Activated effector memory CD4-positive, alpha-beta T cell treated with Interleukin-2 at 50 U/mL for 16 hours (primary cell): ENCODE results near the gene EYS.
"Not testable (repeated sequence)": the region's sequence is repeated elsewhere in the genome, so short reads cannot be mapped to it uniquely, and the experiment has no call there.

Source experiments
- DNase-seq: peaks from one replicate; pipeline ENCODE4 v3.0.0-alpha.2; 2020

Gene EYS

GRCh38 chr6:64266351-64266821, 1440.6 kb downstream of the EYS start:
- no peak for DNase-seq

DNA sequence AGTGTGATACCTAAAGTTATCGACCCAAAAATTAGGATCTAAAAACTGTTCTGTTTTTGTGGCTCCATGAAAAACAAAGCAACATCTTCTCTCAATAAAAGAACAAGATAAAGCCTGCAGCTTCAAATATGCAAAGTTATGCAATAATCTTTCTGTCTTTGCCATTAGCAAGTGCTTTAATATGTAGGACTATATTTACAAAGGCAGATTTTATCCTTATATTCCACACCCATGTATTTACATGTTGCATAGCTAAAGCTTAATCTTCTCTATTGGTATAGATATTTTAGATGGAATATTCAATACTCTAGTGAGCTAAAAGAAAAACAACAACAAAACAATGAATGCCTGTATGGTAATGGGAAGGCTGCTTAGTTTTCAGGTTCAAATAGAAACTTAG, 1443.2 kb downstream of the EYS start:
- DNase-seq = no peak

DNA sequence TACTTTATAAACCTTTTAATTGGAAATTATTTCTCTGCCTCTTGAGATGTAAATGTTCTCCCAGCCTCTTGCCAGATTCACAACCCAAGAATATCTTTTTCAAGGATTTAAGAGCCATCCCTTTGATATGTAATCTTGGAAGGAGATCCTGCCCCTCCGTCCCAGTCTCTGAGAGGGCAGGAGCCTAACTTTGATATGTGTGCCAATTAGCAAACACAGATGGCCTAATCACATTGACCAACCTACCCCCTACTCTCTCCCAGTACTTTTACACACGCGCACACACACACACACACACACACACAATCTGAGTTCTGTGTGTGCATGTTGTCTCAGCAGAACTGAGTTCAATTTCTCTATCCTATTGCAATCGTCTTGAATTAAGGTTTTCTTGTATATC, 1447.7 kb downstream of the EYS start:
- no peak for DNase-seq

DNA sequence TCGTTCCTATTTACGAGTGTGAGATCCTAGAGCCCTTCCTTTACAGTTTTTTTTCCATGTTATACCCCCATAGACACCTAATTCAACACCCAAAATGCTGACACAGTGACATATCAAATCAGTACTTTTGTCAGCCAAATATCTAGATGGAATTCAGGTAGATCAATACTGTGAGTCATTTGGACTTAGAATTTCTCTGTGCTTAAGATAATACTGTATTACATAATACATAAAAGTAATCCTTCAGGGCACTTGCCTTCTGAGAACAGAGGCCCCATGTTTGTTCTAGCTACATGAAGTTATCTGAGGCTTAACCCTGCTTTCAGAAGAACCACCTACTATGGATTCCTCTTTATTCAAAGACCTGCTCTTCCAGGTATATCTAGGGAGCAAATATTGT, 1448.3 kb downstream of the EYS start:
- DNase-seq = no peak

GRCh38 chr6:64258302-64258701, 1448.7 kb downstream of the EYS start:
- no peak for DNase-seq

GRCh38 chr6:64257586-64257985, 1449.4 kb downstream of the EYS start:
- no peak for DNase-seq

DNA sequence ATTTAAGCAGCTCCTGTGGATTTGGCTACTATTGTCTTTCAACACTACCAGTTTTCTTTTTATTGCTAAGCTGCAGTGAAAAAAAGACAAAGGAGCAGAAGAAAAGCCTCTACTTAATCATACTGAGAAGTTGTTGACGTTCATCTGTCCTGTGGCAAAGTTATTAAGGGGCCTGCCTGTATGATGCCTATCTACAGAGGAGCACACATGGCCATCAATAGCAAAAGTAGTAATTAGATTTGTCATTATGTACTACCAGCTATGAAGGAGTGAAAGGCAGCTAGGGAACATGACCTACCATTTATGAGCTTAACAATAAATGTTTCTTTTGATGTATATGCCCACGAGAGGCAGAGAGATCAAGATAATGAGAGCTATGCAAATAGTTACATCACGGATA, 1450.5 kb downstream of the EYS start:
- no peak for DNase-seq

GRCh38 chr6:64255000-64255399, 1452.0 kb downstream of the EYS start:
- no peak for DNase-seq

- DNase-seq = no peak
These were observed 1452.5 kb downstream of the EYS start for GRCh38 chr6:64254558-64254957.

- no peak for DNase-seq
These were observed 1454.8 kb downstream of the EYS start for GRCh38 chr6:64252256-64252655.

- no peak for DNase-seq
These were observed 1456.9 kb downstream of the EYS start for GRCh38 chr6:64250126-64250525.

GRCh38 chr6:64249115-64249514, 1457.9 kb downstream of the EYS start:
- no peak for DNase-seq

DNA sequence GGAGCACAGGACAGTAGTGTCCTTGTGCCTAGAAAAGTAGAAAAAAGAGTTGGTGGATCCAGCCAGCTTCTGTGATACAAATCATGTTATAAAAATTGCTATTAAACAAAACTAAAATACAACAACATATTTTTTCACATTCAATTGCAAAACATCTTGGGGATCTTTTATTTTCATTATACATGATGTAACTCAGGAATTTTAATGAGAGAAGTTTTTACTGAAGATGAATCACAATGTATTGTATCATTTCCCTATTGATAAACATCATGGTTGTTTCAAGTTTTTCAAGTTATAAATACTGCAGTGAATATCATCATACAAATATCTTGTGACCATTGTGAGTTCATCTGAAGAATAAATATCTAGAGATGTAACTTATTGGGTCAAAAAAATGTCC, 1463.4 kb downstream of the EYS start:
- DNase-seq = no peak

GRCh38 chr6:64238908-64239307, 1468.1 kb downstream of the EYS start:
- DNase-seq = not testable (repeated sequence)

- DNase-seq = no peak
These were observed 1469.0 kb downstream of the EYS start for GRCh38 chr6:64238071-64238470.

DNA sequence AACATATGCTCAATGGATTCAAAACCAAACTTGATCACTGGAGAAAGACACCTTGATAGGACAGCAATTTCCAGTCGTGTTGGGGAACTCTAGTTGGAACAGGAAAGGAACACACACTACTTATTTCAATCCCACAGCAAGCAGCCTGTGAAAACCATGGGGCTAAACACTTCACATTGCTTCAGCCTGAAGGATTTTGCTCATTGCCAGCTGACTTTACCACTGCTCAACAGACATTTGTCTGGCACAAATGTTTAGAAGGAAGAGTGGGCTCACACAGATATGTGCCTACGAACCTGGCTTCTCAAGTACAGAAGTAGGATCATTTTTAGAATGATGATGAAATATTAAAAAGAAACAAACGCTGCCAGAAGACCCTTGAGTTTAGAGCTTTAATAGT, 1473.3 kb downstream of the EYS start:
- DNase-seq = no peak

- DNase-seq = no peak
These were observed 1475.1 kb downstream of the EYS start for GRCh38 chr6:64231928-64232327.

GRCh38 chr6:64230530-64230929, 1476.5 kb downstream of the EYS start:
- no peak for DNase-seq

DNA sequence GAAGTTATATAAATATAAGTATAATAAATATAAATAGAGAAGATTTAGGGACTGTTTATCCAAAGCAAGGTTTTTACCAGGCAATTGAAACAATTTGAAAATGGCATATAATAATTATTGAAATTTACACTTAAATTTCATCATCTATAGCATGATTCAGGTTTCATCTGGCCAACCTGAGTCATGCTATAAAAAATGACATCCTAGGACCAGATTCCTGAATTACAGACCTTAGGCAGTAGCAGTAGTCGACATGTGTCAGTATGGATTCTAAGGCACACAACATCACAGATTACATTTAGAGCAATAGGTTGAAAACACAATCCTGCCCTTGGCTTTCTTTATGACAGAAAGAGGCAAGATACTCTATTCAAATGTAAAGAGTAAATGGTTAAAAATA, 1479.2 kb downstream of the EYS start:
- no peak for DNase-seq

GRCh38 chr6:64225503-64225902, 1481.5 kb downstream of the EYS start:
- no peak for DNase-seq

DNA sequence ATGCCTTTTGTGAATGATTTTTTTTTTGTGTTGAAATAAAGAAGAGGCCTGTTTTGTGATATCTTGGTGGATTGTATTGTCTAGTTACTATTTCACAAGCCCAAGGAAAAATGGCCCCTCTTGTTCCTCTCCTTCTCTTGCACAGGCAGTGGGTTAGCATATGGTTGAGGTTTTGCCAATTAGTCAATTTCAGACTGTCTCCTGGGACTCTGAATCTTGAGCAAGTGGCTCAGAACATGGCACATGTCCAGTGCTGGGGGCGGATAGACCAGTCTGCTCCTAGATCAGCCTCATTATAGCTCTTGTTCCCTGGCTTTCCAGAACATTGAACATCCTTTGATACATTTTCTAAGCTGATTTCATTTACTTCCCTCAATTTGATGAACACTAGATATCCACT, 1482.2 kb downstream of the EYS start:
- no peak for DNase-seq

- no peak for DNase-seq
These were observed 1485.2 kb downstream of the EYS start for GRCh38 chr6:64221776-64222175.

- DNase-seq = no peak
These were observed 1486.2 kb downstream of the EYS start for GRCh38 chr6:64220801-64221200.

DNA sequence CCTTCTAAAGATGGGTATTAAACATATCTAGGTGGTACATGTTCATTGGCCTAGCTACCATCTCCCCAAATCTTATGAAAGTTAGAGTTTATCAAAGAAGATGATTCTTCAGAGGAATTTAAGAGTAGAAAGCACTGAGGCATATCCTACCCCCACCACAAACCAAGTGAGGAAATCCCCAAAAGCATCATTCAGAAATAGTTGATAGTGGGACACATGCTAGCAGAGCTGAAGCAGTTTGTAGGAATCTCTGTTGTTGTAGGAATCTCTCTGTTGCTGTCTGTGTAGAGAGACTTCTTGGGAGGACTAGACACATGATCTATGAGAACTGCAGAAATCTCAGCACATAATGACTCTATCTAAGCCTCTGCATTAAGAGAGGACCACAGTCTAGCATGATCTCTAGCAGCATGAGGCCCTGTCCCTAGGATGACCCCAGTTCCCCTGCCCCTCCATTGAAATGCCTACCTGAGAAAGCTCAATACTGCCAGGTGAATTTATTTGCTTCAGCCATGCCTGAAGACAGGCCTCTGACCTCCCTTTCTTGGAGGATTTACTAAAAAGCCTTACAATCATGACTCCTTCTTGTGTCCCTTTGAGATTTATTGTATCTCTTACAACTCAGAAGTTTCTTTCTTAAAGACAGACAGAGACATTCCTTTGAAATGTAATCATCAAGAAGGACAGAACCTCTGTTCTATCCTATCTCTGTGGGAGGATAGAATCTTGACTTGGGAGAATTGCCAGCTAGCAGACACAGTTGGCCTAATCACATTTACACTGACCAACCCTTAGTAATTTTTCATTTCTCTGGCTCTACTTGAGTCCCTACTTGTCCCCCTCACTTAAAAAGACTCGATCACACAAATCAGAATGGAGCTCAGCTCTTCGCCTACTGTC, 1489.1 kb downstream of the EYS start:
- no peak for DNase-seq

GRCh38 chr6:64214373-64214772, 1492.7 kb downstream of the EYS start:
- no peak for DNase-seq
